HCT116 (cell line): Measurements from ENCODE around the gene TECTA. TPM values are rescaled to one million over a fixed set of nuclear protein-coding genes. Genes with fewer than 3 reads are reported as not detected.

Experiments used
- ATAC-seq: fragments of 200-7000 bp; cut with Tn5 transposase; 2 replicates; pipeline ENCODE4 v1.9.1; 2020; ENCODE audit warnings: mild to moderate bottlenecking, moderate library complexity
- BruUV-seq: library from RNA; stranded (reverse); fragments of 400-500 nt; replicated peaks from 2 replicates; lab custom pipeline; 2021; lab: Mats Ljungman, UMichigan
- CTCF ChIA-PET: fragments of 300-600 bp; sonication (Branson Sonifier 250); formaldehyde crosslinking; loops from one replicate; lab custom pipeline; 2021; ENCODE audit warnings: antibody characterized with exemption; lab: Charles Lee
- POLR2A ChIA-PET: fragments of 300-600, 350-600 bp; sonication (Branson Sonifier 250); formaldehyde crosslinking; loops from one replicate; lab custom pipeline; 2021; ENCODE audit warnings: antibody characterized with exemption; lab: Charles Lee
- RAD21 ChIA-PET, 2 experiments: fragments of 300-600 bp; sonication (Branson Sonifier 250); formaldehyde crosslinking; loops; one replicate each; lab custom pipeline; 2023; ENCODE audit warnings: low total read pairs in 2 of 2; ENCODE audit not compliant: uncharacterized antibody in 2 of 2, unreplicated experiment in 2 of 2, low non-redundant PET in 1 of 2; lab: Charles Lee
- DNase-seq: peaks from one replicate; pipeline ENCODE4 v3.0.0-alpha.2; 2010; ENCODE audit warnings: low read depth, low spot score
- H2AFZ ChIP-seq: fragments of 200-600 bp; shearing (Covaris generic), sonication (generic); 2 replicates; pipeline ENCODE4 v1.6.1; 2017; ENCODE audit warnings: low read depth, mixed run types, mixed read lengths, antibody characterized with exemption, low read length; ENCODE audit not compliant: poor library complexity, severe bottlenecking
- H3K27ac ChIP-seq: 2 replicates; pipeline ENCODE4 v1.5.1; 2012; ENCODE audit warnings: low read depth, low read length
- H3K27me3 ChIP-seq: fragments of 200-600 bp; sonication (generic); 2 replicates; pipeline ENCODE4 v1.6.1; 2016; ENCODE audit warnings: mixed run types, low read length, mixed read lengths; ENCODE audit not compliant: insufficient read depth
- H3K36me3 ChIP-seq, 2 experiments: fragments of 200-500 bp in 1 of 2; fragments of 200-600 bp in 1 of 2; sonication (Bioruptor generic) in 1 of 2; sonication (generic) in 1 of 2; 2 replicates each; pipeline versions ENCODE4 v1.5.1 to v1.6.1; 2014 to 2016; ENCODE audit warnings: low read length in 2 of 2, inconsistent platforms in 1 of 2, mixed read lengths in 1 of 2, mixed run types in 1 of 2; ENCODE audit not compliant: insufficient read depth in 2 of 2, control insufficient read depth in 1 of 2
- H3K4me1 ChIP-seq, 2 experiments: fragments of 200-600 bp in 1 of 2; sonication (generic) in 1 of 2; 2 replicates each; pipeline versions ENCODE4 v1.5.1 to v1.6.1; 2012 to 2017; ENCODE audit warnings: low read length in 2 of 2, inconsistent platforms in 1 of 2, mild to moderate bottlenecking in 1 of 2, mixed read lengths in 1 of 2, mixed run types in 1 of 2, moderate library complexity in 1 of 2; ENCODE audit not compliant: insufficient read depth in 2 of 2, control insufficient read depth in 1 of 2
- H3K4me2 ChIP-seq: fragments of 200-600 bp; sonication (generic); 2 replicates; pipeline ENCODE4 v1.6.1; 2017; ENCODE audit warnings: mixed run types, low read length, mixed read lengths
- H3K4me3 ChIP-seq, 2 experiments: fragments of 200-600 bp in 1 of 2; sonication (generic) in 1 of 2; replicated peaks in 1 of 2; 2 replicates each; pipeline ENCODE4 v1.5.1; 2011 to 2016; ENCODE audit warnings: low read length in 2 of 2, control low read depth in 1 of 2, low read depth in 1 of 2, mild to moderate bottlenecking in 1 of 2, mixed read lengths in 1 of 2, mixed run types in 1 of 2
- H3K79me2 ChIP-seq: fragments of 200-600 bp; sonication (generic); 2 replicates; pipeline ENCODE4 v1.6.1; 2017; ENCODE audit warnings: mild to moderate bottlenecking, mixed run types, low read length, moderate library complexity, mixed read lengths; ENCODE audit not compliant: insufficient read depth
- H3K9ac ChIP-seq: fragments of 200-600 bp; sonication (generic); 2 replicates; pipeline ENCODE4 v1.6.1; 2016; ENCODE audit warnings: low read length, mixed read lengths
- H3K9me2 ChIP-seq: fragments of 200-600 bp; sonication (generic), shearing (Covaris generic); 2 replicates; pipeline ENCODE4 v1.6.1; 2017; ENCODE audit warnings: mixed run types, mild to moderate bottlenecking, moderate library complexity; ENCODE audit not compliant: insufficient read depth
- H3K9me3 ChIP-seq, 2 experiments: fragments of 200-500 bp in 1 of 2; fragments of 200-600 bp in 1 of 2; sonication (Bioruptor generic) in 1 of 2; sonication (generic) in 1 of 2; 2 replicates each; pipeline ENCODE4 v1.6.1; 2014 to 2017; ENCODE audit warnings: low read length in 2 of 2, mixed read lengths in 2 of 2, inconsistent platforms in 1 of 2, low read depth in 1 of 2, mild to moderate bottlenecking in 1 of 2, mixed run types in 1 of 2, moderate library complexity in 1 of 2; ENCODE audit not compliant: control insufficient read depth in 1 of 2, insufficient read depth in 1 of 2
- H4K20me1 ChIP-seq: fragments of 200-600 bp; sonication (generic), shearing (Covaris generic); 2 replicates; pipeline ENCODE4 v1.6.1; 2017; ENCODE audit warnings: mixed run types, mild to moderate bottlenecking, moderate library complexity; ENCODE audit not compliant: insufficient read depth
- EGR1 ChIP-seq: IDR thresholded peaks from 2 replicates; pipeline ENCODE4 v1.6.1; 2012; ENCODE audit warnings: low read depth
- EZH2phosphoT487 ChIP-seq: fragments of 200-600 bp; IDR thresholded peaks from 2 replicates; pipeline ENCODE4 v1.6.1; 2018; ENCODE audit warnings: antibody characterized with exemption, borderline replicate concordance
- JUND ChIP-seq: IDR thresholded peaks from 2 replicates; pipeline ENCODE4 v1.6.1; 2012
- MAX ChIP-seq: IDR thresholded peaks from 2 replicates; pipeline ENCODE4 v1.6.1; 2012
- REST ChIP-seq: IDR thresholded peaks from 2 replicates; pipeline ENCODE4 v1.6.1; 2012; ENCODE audit warnings: low read depth
- SIN3A ChIP-seq: IDR thresholded peaks from 2 replicates; pipeline ENCODE4 v1.6.1; 2012; ENCODE audit warnings: low read depth
- SP1 ChIP-seq: IDR thresholded peaks from 2 replicates; pipeline ENCODE4 v1.6.1; 2012; ENCODE audit warnings: low read depth
- YY1 ChIP-seq: IDR thresholded peaks from 2 replicates; pipeline ENCODE4 v1.6.1; 2011; ENCODE audit warnings: low read length, low read depth, moderate library complexity, mild to moderate bottlenecking; ENCODE audit not compliant: insufficient replicate concordance; ENCODE audit errors: extremely low read depth
- ZBTB33 ChIP-seq: IDR thresholded peaks from 2 replicates; pipeline ENCODE4 v1.6.1; 2011; ENCODE audit warnings: mild to moderate bottlenecking, low read length, moderate library complexity; ENCODE audit not compliant: insufficient replicate concordance; ENCODE audit errors: extremely low read depth
- intact Hi-C: fragments of 100-400 bp; cut with micrococcal nuclease; formaldehyde crosslinking; loops from 2 replicates; pipeline ENCODE4 v1.10.0; 2022
- total RNA-seq: library from RNA; stranded (reverse); gene quantifications from one replicate; pipeline ENCODE4 v1.2.1, GENCODE V29; 2021; ENCODE audit not compliant: unreplicated experiment

The TECTA gene
- total RNA-seq, 1 experiment from 2014 or later: 0.81 TPM

GRCh38 chr11:121213362-121213893 is 112.4 kb downstream of the TECTA start:
- RAD21 ChIA-PET: no interaction called here
- Histone ChIP-seq H3K36me3 (no peaks in the 10 kb centered on the region), H3K4me2 (no peak overlapping the region), H3K9me3 (no peaks in the 10 kb centered on the region)
- CTCF ChIA-PET: interaction anchor here (1.7 kb wide), 1 partner anchor 19 kb away, joined by 6 read pairs; no protein-coding TSS in a partner anchor
- DNase-seq (no peak), ATAC-seq (no peak)
- intact Hi-C loops: no loop called here
- no peak for TF ChIP-seq SIN3A
- TF ChIP-seq MAX: no peak
- TF ChIP-seq EGR1: no peak
- no peak for TF ChIP-seq REST
- TF ChIP-seq YY1: no peak
- no peak for TF ChIP-seq EZH2phosphoT487
- no peak for TF ChIP-seq ZBTB33
- TF ChIP-seq JUND: no peak
- no peak for TF ChIP-seq SP1
- TF ChIP-seq, all 23 proteins: peak for 0
- no peaks in the 10 kb centered on the region for H3K4me1 ChIP-seq
- H3K79me2 ChIP-seq: no peaks in the 10 kb centered on the region
- no peak overlapping the region for H3K9ac ChIP-seq
- POLR2A ChIA-PET: no interaction called here
- no peak overlapping the region for H3K27ac ChIP-seq
- no peaks in the 10 kb centered on the region for H3K27me3 ChIP-seq
- H3K9me2 ChIP-seq: no peaks in the 10 kb centered on the region
- no TSS peak for BruUV-seq
- no peaks in the 10 kb centered on the region for H4K20me1 ChIP-seq
- no peak overlapping the region for H2AFZ ChIP-seq
- H3K4me3 ChIP-seq: no peak overlapping the region
